Activated T-helper 2 cell treated with anti-CD3 and anti-CD28 coated beads, Interferon-gamma antibody, Interleukin-2, Interleukin-4, amounts not matched to agents 10 μg/mL and 5 μg/mL and 100 μg/mL, durations not matched to agents 14 hours and 24 hours and 36 hours (primary cell): ENCODE measurements around the gene SLC12A7. TPM values are rescaled to one million over a fixed set of nuclear protein-coding genes. Genes with fewer than 3 reads are reported as not detected.
"Not testable (repeated sequence)": the region's sequence is repeated elsewhere in the genome, so short reads cannot be mapped to it uniquely, and the experiment has no call there.

Experiments
- DNase-seq: peaks from one replicate; pipeline ENCODE4 v3.0.0; 2021; ENCODE audit warnings: low spot score
- H3K27ac Mint-ChIP-seq: one replicate; pipeline ENCODE4 v1.8.0; 2021; ENCODE audit warnings: mixed read lengths
- H3K27me3 Mint-ChIP-seq: one replicate; pipeline ENCODE4 v1.8.0; 2021; ENCODE audit warnings: low read depth, mixed read lengths
- H3K36me3 Mint-ChIP-seq: one replicate; pipeline ENCODE4 v1.8.0; 2021; ENCODE audit warnings: low read depth, mixed read lengths
- H3K4me1 Mint-ChIP-seq: one replicate; pipeline ENCODE4 v1.8.0; 2021; ENCODE audit warnings: low read depth, mixed read lengths
- H3K4me3 Mint-ChIP-seq: one replicate; pipeline ENCODE4 v1.8.0; 2021; ENCODE audit warnings: low read depth, mild to moderate bottlenecking, moderate library complexity, mixed read lengths
- H3K9me3 Mint-ChIP-seq: one replicate; pipeline ENCODE4 v1.8.0; 2021; ENCODE audit warnings: mixed read lengths
- intact Hi-C: fragments of 100-400 bp; cut with micrococcal nuclease; formaldehyde crosslinking; loops from one replicate; pipeline ENCODE4 v1.15.1; 2023
- total RNA-seq: library from RNA; stranded (reverse); gene quantifications from 2 replicates; pipeline ENCODE4 v1.2.3, GENCODE V29; 2022

The SLC12A7 gene
- total RNA-seq, 1 donor from 2014 or later, result 31.9 TPM

- Mint-ChIP-seq H3K36me3 (peaks cover 15% of the 10 kb centered on the region), H3K27ac (no peak overlapping the region), H3K4me3 (no peak overlapping the region), H3K27me3 (no peaks in the 10 kb centered on the region), H3K9me3 (no peaks in the 10 kb centered on the region), H3K4me1 (peaks cover 23% of the 10 kb centered on the region)
- intact Hi-C loops, result no loop called here
- no peak for DNase-seq
These were observed 11.8 kb downstream of the SLC12A7 start for GRCh38 chr5:1099926-1100663.

GRCh38 chr5:1098986-1099597 is 12.8 kb downstream of the SLC12A7 start:
- Mint-ChIP-seq H3K4me3 (no peak overlapping the region), H3K27ac (no peak overlapping the region), H3K4me1 (peaks cover 16% of the 10 kb centered on the region), H3K9me3 (no peaks in the 10 kb centered on the region), H3K27me3 (no peaks in the 10 kb centered on the region), H3K36me3 (peaks cover 19% of the 10 kb centered on the region)
- no peak for DNase-seq
- intact Hi-C loops, result no loop called here

- H3K36me3 Mint-ChIP-seq, result peaks cover 15% of the 10 kb centered on the region
- H3K4me3 Mint-ChIP-seq, H3K4me1 Mint-ChIP-seq, H3K27me3 Mint-ChIP-seq, H3K9me3 Mint-ChIP-seq, H3K27ac Mint-ChIP-seq, DNase-seq: not testable (repeated sequence)
- intact Hi-C loops, result loop anchor here (2.0 kb wide), 1 partner anchor 33 kb away; no protein-coding TSS in a partner anchor
These were observed 13.9 kb downstream of the SLC12A7 start for GRCh38 chr5:1097988-1098385.

- Mint-ChIP-seq H3K9me3 (no peaks in the 10 kb centered on the region), H3K27me3 (no peaks in the 10 kb centered on the region), H3K4me3 (no peak overlapping the region), H3K36me3 (peaks cover 18% of the 10 kb centered on the region), H3K4me1 (peaks cover 7% of the 10 kb centered on the region), H3K27ac (no peak overlapping the region)
- intact Hi-C loops, result loop anchor here (2.0 kb wide), 1 partner anchor 33 kb away; no protein-coding TSS in a partner anchor
- no peak for DNase-seq
These were observed 14.4 kb downstream of the SLC12A7 start for GRCh38 chr5:1097381-1097987.

GRCh38 chr5:1096838-1097237 is 15.0 kb downstream of the SLC12A7 start:
- Mint-ChIP-seq H3K9me3 (no peaks in the 10 kb centered on the region), H3K27ac (no peak overlapping the region), H3K4me1 (peaks cover 2% of the 10 kb centered on the region), H3K27me3 (no peaks in the 10 kb centered on the region), H3K4me3 (no peak overlapping the region), H3K36me3 (peaks cover 17% of the 10 kb centered on the region)
- intact Hi-C loops, result loop anchor here (2.0 kb wide), 1 partner anchor 32 kb away; no protein-coding TSS in a partner anchor
- no peak for DNase-seq

GRCh38 chr5:1095990-1096363 is 15.9 kb downstream of the SLC12A7 start:
- DNase-seq, result no peak
- Mint-ChIP-seq H3K9me3 (no peaks in the 10 kb centered on the region), H3K27me3 (no peaks in the 10 kb centered on the region), H3K27ac (no peak overlapping the region), H3K36me3 (peaks cover 16% of the 10 kb centered on the region), H3K4me3 (no peak overlapping the region), H3K4me1 (peaks cover 2% of the 10 kb centered on the region)
- intact Hi-C loops, result loop anchor here (2.0 kb wide), 1 partner anchor 31 kb away; no protein-coding TSS in a partner anchor

- no peaks in the 10 kb centered on the region for H3K27me3 Mint-ChIP-seq
- H3K27ac Mint-ChIP-seq, result no peak overlapping the region
- no peak overlapping the region for H3K4me3 Mint-ChIP-seq
- no peaks in the 10 kb centered on the region for H3K9me3 Mint-ChIP-seq
- intact Hi-C loops, result no loop called here
- H3K36me3 Mint-ChIP-seq, result peaks cover 16% of the 10 kb centered on the region
- H3K4me1 Mint-ChIP-seq, result peaks cover 2% of the 10 kb centered on the region
- DNase-seq, result no peak
These were observed 16.4 kb downstream of the SLC12A7 start for GRCh38 chr5:1095302-1095989.

- no peak for DNase-seq
- no peak overlapping the region for H3K4me3 Mint-ChIP-seq
- H3K4me1 Mint-ChIP-seq, result peaks cover 2% of the 10 kb centered on the region
- intact Hi-C loops, result no loop called here
- no peaks in the 10 kb centered on the region for H3K27me3 Mint-ChIP-seq
- peak overlapping the region; percentile 9 for H3K27ac Mint-ChIP-seq
- H3K9me3 Mint-ChIP-seq, result no peaks in the 10 kb centered on the region
- H3K36me3 Mint-ChIP-seq, result peaks cover 16% of the 10 kb centered on the region
These were observed 17.1 kb downstream of the SLC12A7 start for GRCh38 chr5:1094670-1095190.

- Mint-ChIP-seq H3K9me3 (no peaks in the 10 kb centered on the region), H3K4me1 (peaks cover 2% of the 10 kb centered on the region), H3K36me3 (peaks cover 16% of the 10 kb centered on the region), H3K4me3 (no peak overlapping the region), H3K27me3 (no peaks in the 10 kb centered on the region), H3K27ac (no peak overlapping the region)
- intact Hi-C loops, result no loop called here
- no peak for DNase-seq
These were observed 18.5 kb downstream of the SLC12A7 start for GRCh38 chr5:1093361-1093760.

- intact Hi-C loops, result no loop called here
- Mint-ChIP-seq H3K9me3 (no peaks in the 10 kb centered on the region), H3K4me1 (peaks cover 2% of the 10 kb centered on the region), H3K36me3 (peaks cover 18% of the 10 kb centered on the region), H3K4me3 (no peak overlapping the region), H3K27me3 (no peaks in the 10 kb centered on the region), H3K27ac (no peak overlapping the region)
- DNase-seq, result no peak
These were observed 19.7 kb downstream of the SLC12A7 start for GRCh38 chr5:1092122-1092521.

GRCh38 chr5:1091632-1092031 is 20.2 kb downstream of the SLC12A7 start:
- no peaks in the 10 kb centered on the region for H3K27me3 Mint-ChIP-seq
- no peaks in the 10 kb centered on the region for H3K4me1 Mint-ChIP-seq
- no peak for DNase-seq
- H3K9me3 Mint-ChIP-seq, result no peaks in the 10 kb centered on the region
- no peak overlapping the region for H3K27ac Mint-ChIP-seq
- peaks cover 18% of the 10 kb centered on the region for H3K36me3 Mint-ChIP-seq
- intact Hi-C loops, result no loop called here
- no peak overlapping the region for H3K4me3 Mint-ChIP-seq

- H3K4me1 Mint-ChIP-seq, result no peaks in the 10 kb centered on the region
- intact Hi-C loops, result no loop called here
These were observed 21.3 kb downstream of the SLC12A7 start for GRCh38 chr5:1090538-1090937.

More at GRCh38 chr5:1090538-1090937, 21.3 kb downstream of the SLC12A7 start:
- Mint-ChIP-seq H3K27ac (no peak overlapping the region), H3K27me3 (no peaks in the 10 kb centered on the region), H3K4me3 (no peak overlapping the region), H3K9me3 (no peaks in the 10 kb centered on the region), H3K36me3 (peaks cover 14% of the 10 kb centered on the region)
- DNase-seq, result no peak
